Measurements from ENCODE around the gene MYLK4.

MYLK4 gene

GRCh38 chr6:2765166-2765895 is 14.6 kb upstream of the MYLK4 start, which contains the start of gene WRNIP1:
WRNIP1 (plus strand) TSS chr6:2765393; CDS start chr6:2765623, 230 bp downstream.
- peaks cover 34% of the 10 kb centered on the region for H4K20me1 ChIP-seq (ENCODE audit: control insufficient read depth, insufficient read depth, low read depth, low read length)

DNA sequence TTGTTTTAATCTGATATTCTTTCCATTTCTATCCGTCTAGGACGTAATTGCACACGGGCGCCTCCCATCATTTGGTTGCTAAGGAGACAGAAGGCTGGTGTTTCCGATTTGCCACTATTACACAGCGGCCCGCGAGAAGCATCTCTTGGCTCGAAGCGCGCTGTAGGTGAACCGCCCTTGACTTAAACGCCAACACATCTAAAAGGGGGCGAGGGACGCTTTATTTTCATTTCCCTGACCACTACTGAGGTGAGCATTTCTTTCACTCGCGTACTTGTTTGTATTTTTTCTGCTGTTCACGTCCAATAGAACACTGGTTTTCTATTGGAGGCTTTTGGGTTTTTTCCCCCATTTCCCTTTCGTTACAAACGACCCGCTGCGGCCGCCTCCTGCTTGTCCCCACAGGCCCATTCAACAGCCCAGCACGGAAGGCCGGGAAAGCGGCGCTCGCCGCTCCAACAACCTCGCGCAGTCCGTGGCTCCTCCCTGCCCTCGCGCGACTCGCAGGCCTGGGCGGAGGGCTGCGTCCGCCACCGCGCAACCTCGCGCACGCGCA is 14.0 kb upstream of the MYLK4 start:
- Histone ChIP-seq H3K4me3 (ENCODE audit: low read length) (peak overlapping the region; percentile 77), H3K27ac (ENCODE audit: low read depth, low read length) (peak overlapping the region; percentile 78), H3K9me2 (replicated peaks; ENCODE audit: control insufficient read depth, low read length) (no peaks in the 10 kb centered on the region), H3K4me1 (ENCODE audit: control insufficient read depth, low read length) (peaks cover 31% of the 10 kb centered on the region), H3K4me2 (ENCODE audit: low read length) (peak overlapping the region; percentile 83), H3K79me2 (ENCODE audit: control insufficient read depth, low read length) (peaks cover 43% of the 10 kb centered on the region), H3F3A (ENCODE audit: control insufficient read depth, insufficient read depth) (peaks cover 6% of the 10 kb centered on the region; the same call in 1 of the 2 replicates), H3K36me3 (ENCODE audit: control insufficient read depth, low read length) (peaks cover 34% of the 10 kb centered on the region), H3K27me3 (ENCODE audit: control insufficient read depth, low read length) (no peaks in the 10 kb centered on the region), H4K20me1 (ENCODE audit: control insufficient read depth, insufficient read depth, low read depth, low read length) (peaks cover 28% of the 10 kb centered on the region), H3K9me3 (ENCODE audit: control insufficient read depth, insufficient read depth, low read length) (peaks cover 8% of the 10 kb centered on the region; the same call in 1 of the 2 replicates)
- TF ChIP-seq CTCF (IDR thresholded peaks at IDR 0.05; ENCODE audit: low read depth, low read length, poor library complexity, severe bottlenecking) = no peak
- TF ChIP-seq EZH2phosphoT487 (IDR thresholded peaks at IDR 0.05; ENCODE audit: borderline replicate concordance, low read length) = no peak

More at GRCh38 chr6:2765166-2765895, 14.6 kb upstream of the MYLK4 start, which contains the start of gene WRNIP1:
- Histone ChIP-seq H3K4me3 (ENCODE audit: low read length) (peak within 1 kb of the TSS; percentile 99), H3K9me2 (replicated peaks; ENCODE audit: control insufficient read depth, low read length) (no peaks in the 10 kb centered on the region), H3K79me2 (ENCODE audit: control insufficient read depth, low read length) (peaks cover 50% of the 10 kb centered on the region), H3K27ac (ENCODE audit: low read depth, low read length) (peak within 1 kb of the TSS; percentile 78), H3F3A (ENCODE audit: control insufficient read depth, insufficient read depth) (peaks cover 6% of the 10 kb centered on the region; the same call in 1 of the 2 replicates), H3K27me3 (ENCODE audit: control insufficient read depth, low read length) (no peaks in the 10 kb centered on the region), H3K4me2 (ENCODE audit: low read length) (peak within 1 kb of the TSS; percentile 97), H3K36me3 (ENCODE audit: control insufficient read depth, low read length) (peaks cover 40% of the 10 kb centered on the region), H3K4me1 (ENCODE audit: control insufficient read depth, low read length) (peaks cover 34% of the 10 kb centered on the region), H3K9me3 (ENCODE audit: control insufficient read depth, insufficient read depth, low read length) (peaks cover 8% of the 10 kb centered on the region; the same call in 1 of the 2 replicates)
- TF ChIP-seq CTCF (IDR thresholded peaks at IDR 0.05; ENCODE audit: low read depth, low read length, poor library complexity, severe bottlenecking) = peak; percentile 67
- no peak; the same call in 1 of the 2 replicates for TF ChIP-seq EZH2phosphoT487 (IDR thresholded peaks at IDR 0.05; ENCODE audit: borderline replicate concordance, low read length)

GRCh38 chr6:2763876-2764540 is 13.3 kb upstream of the MYLK4 start:
- Histone ChIP-seq H3K4me2 (ENCODE audit: low read length) (peak overlapping the region; percentile 83), H3K9me2 (replicated peaks; ENCODE audit: control insufficient read depth, low read length) (no peaks in the 10 kb centered on the region), H3F3A (ENCODE audit: control insufficient read depth, insufficient read depth) (peaks cover 6% of the 10 kb centered on the region; the same call in 1 of the 2 replicates), H3K79me2 (ENCODE audit: control insufficient read depth, low read length) (peaks cover 36% of the 10 kb centered on the region), H3K36me3 (ENCODE audit: control insufficient read depth, low read length) (peaks cover 30% of the 10 kb centered on the region), H3K4me3 (ENCODE audit: low read length) (peak overlapping the region; percentile 77), H4K20me1 (ENCODE audit: control insufficient read depth, insufficient read depth, low read depth, low read length) (peaks cover 26% of the 10 kb centered on the region), H3K4me1 (ENCODE audit: control insufficient read depth, low read length) (peaks cover 30% of the 10 kb centered on the region), H3K27ac (ENCODE audit: low read depth, low read length) (peak overlapping the region; percentile 78), H3K27me3 (ENCODE audit: control insufficient read depth, low read length) (no peaks in the 10 kb centered on the region), H3K9me3 (ENCODE audit: control insufficient read depth, insufficient read depth, low read length) (peaks cover 8% of the 10 kb centered on the region; the same call in 1 of the 2 replicates)
- no peak for TF ChIP-seq CTCF (IDR thresholded peaks at IDR 0.05; ENCODE audit: low read depth, low read length, poor library complexity, severe bottlenecking)
- no peak for TF ChIP-seq EZH2phosphoT487 (IDR thresholded peaks at IDR 0.05; ENCODE audit: borderline replicate concordance, low read length)
